GF-D8 (cell line): Measurements from ENCODE around the gene DHRSX.
"Not testable (repeated sequence)": the region's sequence is repeated elsewhere in the genome, so short reads cannot be mapped to it uniquely, and the experiment has no call there.

Source experiments
- DNase-seq: peaks from one replicate; lab custom pipeline; 2025; lab: John Stamatoyannopoulos, UW

Gene DHRSX

GRCh38 chrX:2474280-2474962 is 26.4 kb downstream of the DHRSX start:
- DNase-seq, result no peak

GRCh38 chrX:2473064-2473463 is 27.7 kb downstream of the DHRSX start:
- DNase-seq, result not testable (repeated sequence)

GRCh38 chrX:2471641-2472040 is 29.1 kb downstream of the DHRSX start:
- DNase-seq, result no peak

- not testable (repeated sequence) for DNase-seq
Observed at GRCh38 chrX:2471126-2471525, 29.6 kb downstream of the DHRSX start.

GRCh38 chrX:2469852-2470251 is 30.9 kb downstream of the DHRSX start:
- not testable (repeated sequence) for DNase-seq

GRCh38 chrX:2469196-2469685 is 31.5 kb downstream of the DHRSX start:
- no peak for DNase-seq

GRCh38 chrX:2468261-2469195 is 32.2 kb downstream of the DHRSX start:
- DNase-seq, result no peak

GRCh38 chrX:2466876-2467656 is 33.7 kb downstream of the DHRSX start:
- no peak for DNase-seq

- no peak for DNase-seq
Observed at GRCh38 chrX:2464677-2465166, 36.1 kb downstream of the DHRSX start.

GRCh38 chrX:2463973-2464676 is 36.7 kb downstream of the DHRSX start:
- DNase-seq, result no peak

- DNase-seq, result not testable (repeated sequence)
Observed at GRCh38 chrX:2463481-2463880, 37.3 kb downstream of the DHRSX start.

- no peak for DNase-seq
Observed at GRCh38 chrX:2462780-2463179, 38.0 kb downstream of the DHRSX start.

GRCh38 chrX:2462074-2462473 is 38.7 kb downstream of the DHRSX start:
- no peak for DNase-seq

- no peak for DNase-seq
Observed at GRCh38 chrX:2461711-2462016, 39.1 kb downstream of the DHRSX start.

GRCh38 chrX:2460821-2461710 is 39.7 kb downstream of the DHRSX start:
- not testable (repeated sequence) for DNase-seq

- not testable (repeated sequence) for DNase-seq
Observed at GRCh38 chrX:2460048-2460447, 40.7 kb downstream of the DHRSX start.

- no peak for DNase-seq
Observed at GRCh38 chrX:2458309-2458708, 42.5 kb downstream of the DHRSX start.

GRCh38 chrX:2457289-2458133 is 43.3 kb downstream of the DHRSX start:
- no peak for DNase-seq

GRCh38 chrX:2456091-2456490 is 44.7 kb downstream of the DHRSX start:
- DNase-seq, result not testable (repeated sequence)

- not testable (repeated sequence) for DNase-seq
Observed at GRCh38 chrX:2454620-2455019, 46.2 kb downstream of the DHRSX start.
